Measurements from ENCODE around the gene TNRC6B.
"Not testable (repeated sequence)": the region's sequence is repeated elsewhere in the genome, so short reads cannot be mapped to it uniquely, and the experiment has no call there.

TNRC6B gene

GRCh38 chr22:40182231-40182835 is 4.6 kb downstream of the TNRC6B start:
- no peak for DNase-seq

GRCh38 chr22:40183029-40183581 is 5.4 kb downstream of the TNRC6B start:
- no peak for DNase-seq

DNA sequence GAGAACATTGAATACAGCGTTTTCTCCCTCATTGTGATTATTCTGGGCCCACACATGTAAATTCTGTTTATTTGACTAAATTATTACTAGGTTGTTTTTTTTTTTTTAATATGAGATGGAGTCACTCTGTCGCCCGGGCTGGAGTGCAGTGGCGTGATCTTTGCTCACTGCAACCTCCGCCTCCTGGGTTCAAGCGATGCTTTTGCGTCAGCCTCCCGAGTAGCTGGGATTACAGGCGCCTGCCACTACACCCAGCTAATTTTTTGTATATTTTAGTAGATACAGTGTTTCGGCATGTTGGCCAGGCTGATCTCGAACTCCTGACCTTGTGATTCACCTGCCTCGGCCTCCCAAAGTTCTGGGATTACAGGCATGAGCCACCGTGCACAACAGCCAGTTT is 5.9 kb downstream of the TNRC6B start:
- not testable (repeated sequence) for DNase-seq

DNA sequence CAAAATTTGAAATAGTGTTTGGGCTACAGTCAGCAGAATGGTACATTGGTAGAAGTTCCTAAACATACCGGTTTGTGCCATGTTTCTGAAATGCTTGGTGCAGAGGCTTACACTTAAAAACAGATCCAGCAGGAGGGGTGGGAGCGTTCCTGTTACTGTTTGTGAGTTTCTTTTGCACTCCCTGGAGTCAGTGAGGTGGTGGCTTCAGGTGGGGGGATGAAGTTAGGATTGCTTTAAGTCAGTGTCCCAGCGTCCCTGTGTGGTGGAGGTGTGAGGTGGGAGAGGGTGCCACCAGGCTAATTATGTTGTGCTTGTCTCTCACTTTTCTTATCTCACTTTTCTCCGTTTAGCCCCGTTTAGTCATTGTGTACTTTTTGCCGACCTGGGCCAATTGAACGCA is 9.7 kb downstream of the TNRC6B start:
- no peak for DNase-seq

GRCh38 chr22:40189997-40190396 is 12.3 kb downstream of the TNRC6B start:
- DNase-seq: no peak

DNA sequence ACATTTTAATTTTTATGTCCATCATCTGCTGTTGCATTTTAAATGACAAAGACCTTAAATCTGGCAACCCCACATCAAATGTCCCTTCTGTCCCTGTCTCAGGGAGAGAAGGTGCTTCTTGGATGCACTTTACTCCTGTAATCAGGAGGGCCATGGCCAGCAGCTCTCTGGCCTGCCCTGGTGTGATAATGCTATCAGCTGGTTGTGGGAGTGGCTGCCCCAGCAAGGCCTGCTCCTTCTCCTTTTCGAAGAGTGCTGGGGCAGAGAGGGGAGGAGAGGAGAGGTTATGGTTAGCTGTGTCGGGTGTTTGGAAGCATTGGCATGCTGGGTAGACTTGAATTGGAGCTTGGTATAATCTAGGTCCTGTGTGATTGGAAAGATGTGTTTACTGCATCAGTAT is 12.8 kb downstream of the TNRC6B start:
- DNase-seq: no peak

DNA sequence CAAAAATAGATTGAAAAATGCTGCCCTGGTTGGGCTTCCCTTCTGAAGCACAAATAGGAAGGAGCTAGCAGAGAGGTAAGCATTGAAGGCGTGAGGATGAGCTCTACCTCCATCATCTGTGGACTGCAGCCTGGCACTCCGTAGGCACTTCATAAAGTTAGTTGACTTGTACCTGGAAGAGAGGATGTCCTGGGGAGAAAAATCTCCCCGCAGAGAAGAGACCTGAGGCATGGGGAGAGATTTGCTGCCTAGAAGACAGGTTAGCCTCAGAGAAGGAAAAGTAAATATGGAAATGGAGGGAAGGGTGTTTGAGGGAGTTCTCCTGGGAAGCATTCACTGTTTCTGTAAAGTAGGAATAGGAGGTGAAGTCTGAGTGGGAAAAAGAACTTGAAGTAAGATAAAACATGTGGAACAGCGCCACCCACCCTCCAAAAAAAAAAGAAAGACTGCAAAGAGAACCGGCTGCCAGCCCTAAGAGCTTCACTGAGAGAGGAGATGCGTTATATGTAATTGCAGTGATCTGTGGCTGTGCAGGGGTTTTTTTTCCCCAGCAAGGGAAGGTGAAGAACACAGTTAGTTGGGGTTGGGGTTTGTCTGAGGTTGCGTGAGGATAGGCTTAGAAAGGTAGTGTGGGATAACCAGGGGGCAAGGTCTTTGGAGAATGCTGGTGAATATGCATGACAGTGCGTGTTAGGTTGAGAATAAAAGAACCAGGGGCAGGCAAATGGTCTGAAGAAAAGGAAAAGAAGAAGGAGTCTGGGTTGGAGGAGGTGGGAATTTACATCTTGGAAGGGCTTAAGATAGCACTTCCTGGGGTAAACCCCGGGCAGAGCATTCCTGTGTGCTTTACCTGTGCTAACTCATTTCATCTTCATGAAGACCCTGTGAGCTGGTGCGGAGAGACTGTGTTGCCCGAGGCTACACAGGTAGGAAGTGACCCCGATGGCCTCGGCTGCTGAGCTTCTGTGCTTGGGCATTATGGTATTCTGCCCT is 16.0 kb downstream of the TNRC6B start:
- no peak for DNase-seq

- no peak for DNase-seq
Measured at GRCh38 chr22:40194656-40195055, 16.9 kb downstream of the TNRC6B start.

DNA sequence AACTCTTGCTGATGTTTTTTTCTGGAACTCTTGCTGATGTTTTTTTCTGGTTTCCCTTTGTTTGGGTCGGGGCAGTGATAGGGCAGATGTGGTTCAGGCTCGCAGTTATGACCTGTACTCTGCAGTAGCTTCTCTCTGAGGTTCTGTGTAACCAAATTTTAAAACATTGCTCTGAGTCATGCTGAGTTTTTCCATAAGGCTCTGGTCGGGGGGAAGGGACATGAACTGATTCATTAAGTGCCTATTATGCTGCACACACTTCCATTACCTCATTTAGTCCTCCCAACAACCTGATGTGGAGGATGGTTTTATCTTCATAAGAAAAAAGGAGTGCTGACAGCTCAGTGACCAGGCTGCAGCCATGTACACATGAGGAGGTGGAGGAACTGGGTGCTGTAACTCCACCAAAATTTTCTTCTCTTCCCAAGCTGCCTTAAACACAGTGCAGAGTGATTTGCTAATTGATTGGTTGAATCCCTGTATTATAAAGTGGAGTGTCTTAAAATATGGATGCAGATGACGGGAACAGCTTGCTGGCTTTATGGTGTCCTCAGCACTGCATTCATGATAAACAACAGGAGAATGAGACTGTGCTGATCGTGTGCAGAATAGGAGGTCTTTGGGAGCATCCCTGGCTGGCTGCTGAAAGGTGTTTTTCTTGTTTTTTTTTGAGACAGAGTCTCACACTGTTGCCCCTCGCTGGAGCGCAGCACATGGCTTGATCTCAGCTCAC is 19.1 kb downstream of the TNRC6B start:
- DNase-seq: no peak

GRCh38 chr22:40197421-40197820 is 19.7 kb downstream of the TNRC6B start:
- not testable (repeated sequence) for DNase-seq

DNA sequence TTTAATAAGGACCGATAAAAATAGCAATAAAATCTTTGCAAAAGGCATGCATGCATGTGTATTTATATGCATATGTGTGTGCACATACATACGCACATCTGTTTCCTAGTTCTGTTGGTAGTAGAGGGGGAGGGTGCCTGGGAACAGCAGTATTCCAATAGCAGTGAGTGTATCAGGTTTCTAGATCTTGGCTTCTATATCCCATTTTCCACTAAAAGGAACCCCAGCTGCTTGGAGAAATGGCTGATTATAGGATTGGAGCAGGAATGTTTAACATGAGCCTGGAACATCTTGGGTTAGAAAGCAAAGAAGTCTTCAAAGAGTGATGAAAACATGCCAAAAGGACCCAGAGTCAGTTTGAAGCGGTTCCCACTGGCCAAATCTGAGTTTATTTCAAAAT is 21.0 kb downstream of the TNRC6B start:
- DNase-seq: no peak

DNA sequence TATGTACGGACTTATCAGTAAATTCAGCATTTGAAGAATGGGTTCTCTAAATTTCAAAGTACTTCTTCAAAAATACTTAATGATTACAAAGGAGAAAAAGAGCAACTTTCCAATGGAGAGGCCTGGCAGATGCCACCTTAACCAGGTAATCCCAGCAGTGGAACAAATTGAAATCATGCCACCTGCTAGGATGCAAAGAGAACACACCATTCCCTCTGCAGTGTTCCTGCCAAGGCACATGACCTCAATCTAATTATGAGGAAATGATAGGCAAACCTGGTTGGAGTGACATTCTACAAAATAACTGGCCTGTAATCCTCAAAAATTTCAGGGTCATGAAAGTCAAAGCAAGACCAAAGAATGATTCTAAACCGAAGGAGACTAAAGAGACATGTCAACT is 21.5 kb downstream of the TNRC6B start:
- no peak for DNase-seq

GRCh38 chr22:40199852-40200251 is 22.1 kb downstream of the TNRC6B start:
- DNase-seq: no peak

DNA sequence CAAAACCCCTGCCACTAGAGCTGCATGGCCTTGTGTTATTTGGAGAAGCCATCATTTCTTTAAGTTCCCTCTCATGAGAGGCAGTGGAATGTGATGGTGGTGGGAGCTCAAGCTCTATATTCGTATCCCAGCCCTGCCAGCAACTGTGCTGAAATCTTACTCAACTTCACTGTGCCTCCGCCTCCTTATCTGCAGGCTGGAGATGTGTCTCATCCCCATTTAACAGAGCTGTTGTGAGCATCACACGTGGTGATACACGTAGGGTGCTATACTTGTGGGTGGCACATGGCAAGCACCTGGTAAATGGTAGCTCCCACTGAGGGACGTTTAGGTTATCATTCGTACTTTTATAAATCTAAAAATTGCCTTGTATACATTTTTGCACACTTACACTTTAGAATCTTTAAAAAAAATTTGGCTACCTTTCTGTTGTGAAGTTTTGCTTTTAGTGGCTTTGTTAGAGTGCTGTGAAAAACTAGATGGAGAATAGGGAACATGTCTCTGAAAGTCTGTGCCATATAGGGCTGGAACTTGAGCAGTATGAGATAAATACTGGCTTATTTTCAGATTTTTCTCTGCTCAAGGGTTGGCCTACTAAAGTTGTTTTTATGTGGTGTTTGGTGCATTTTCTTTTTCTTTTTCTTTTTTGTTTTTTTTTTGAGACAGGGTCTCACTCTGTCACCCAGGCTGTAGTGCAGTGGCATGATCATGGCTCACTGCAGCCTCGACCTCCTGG is 23.2 kb downstream of the TNRC6B start:
- DNase-seq: no peak

DNA sequence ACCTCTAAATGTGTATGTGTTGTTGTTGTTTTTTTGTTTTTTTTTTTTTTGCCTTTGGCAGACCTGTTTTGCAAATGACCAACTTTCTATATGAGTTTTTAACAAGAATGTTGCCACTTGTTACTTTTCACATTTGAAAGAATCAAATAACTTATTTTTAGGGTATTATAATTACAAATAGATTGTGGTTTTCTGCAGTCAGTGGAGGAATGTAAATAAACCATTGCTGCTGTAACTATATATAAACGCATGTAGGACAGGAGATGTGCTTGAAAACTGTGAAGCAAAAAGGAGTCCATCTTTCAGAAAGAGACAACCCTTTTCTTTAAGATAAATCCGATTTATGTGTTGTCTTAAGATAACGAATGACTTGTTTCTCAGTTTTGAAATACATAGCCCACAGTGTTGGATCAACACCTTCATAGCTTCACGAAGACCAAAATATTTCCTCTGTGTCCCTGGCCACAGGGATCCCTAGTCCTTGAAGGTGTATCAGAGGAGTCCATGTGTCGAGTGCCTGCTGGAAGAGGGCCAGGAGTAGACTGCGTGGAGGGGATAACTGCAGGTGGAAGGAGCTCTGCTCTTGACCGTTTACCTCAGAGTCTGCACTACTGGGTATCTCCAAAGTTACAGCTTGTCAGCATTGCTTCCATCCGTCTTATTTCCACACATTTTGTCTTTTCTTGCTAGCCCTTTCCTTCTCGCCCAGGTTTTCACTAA is 24.7 kb downstream of the TNRC6B start:
- peak; percentile 35 for DNase-seq

GRCh38 chr22:40203572-40203971 is 25.8 kb downstream of the TNRC6B start:
- DNase-seq: peak; percentile 47

DNA sequence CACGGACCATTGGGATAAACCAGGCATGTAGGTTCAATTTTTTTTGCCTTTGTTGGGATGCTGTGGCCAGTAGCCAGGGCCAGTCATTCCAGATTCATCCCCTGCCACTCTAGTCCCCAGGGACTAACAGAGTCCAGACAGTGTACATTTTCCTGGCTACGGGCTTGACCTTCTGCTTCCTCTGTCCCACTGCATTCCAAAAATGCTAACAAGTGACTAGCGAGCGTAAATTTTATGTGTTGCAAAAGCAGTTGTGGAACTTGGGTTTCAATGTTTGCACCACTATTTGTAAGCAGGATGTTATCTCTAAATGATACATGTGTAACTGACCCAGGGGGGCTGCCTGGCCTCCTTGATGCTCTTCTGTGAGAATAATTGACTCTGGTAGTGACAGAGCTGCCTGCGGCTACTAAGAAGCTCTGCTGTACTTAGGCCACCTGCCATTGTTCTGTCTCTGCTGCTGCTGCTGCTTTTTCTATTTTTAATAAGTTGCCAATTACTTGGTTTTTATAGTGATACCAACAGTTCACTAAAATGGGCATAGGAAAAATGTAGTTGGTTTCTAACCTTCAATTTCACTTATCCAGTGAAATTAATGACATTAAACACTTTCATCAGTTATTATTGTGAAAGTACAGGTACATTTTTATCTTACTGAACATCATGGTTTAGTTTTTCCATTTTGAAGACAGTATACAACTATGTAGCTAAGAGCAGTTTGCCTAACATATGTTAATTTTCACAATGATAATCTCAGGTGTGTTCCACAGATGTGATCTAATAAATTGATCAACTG is 26.8 kb downstream of the TNRC6B start:
- no peak for DNase-seq

- no peak for DNase-seq
Measured at GRCh38 chr22:40206561-40206960, 28.8 kb downstream of the TNRC6B start.

GRCh38 chr22:40210818-40211217 is 33.1 kb downstream of the TNRC6B start:
- no peak for DNase-seq

- no peak for DNase-seq
Measured at GRCh38 chr22:40211476-40212054, 33.8 kb downstream of the TNRC6B start.

DNA sequence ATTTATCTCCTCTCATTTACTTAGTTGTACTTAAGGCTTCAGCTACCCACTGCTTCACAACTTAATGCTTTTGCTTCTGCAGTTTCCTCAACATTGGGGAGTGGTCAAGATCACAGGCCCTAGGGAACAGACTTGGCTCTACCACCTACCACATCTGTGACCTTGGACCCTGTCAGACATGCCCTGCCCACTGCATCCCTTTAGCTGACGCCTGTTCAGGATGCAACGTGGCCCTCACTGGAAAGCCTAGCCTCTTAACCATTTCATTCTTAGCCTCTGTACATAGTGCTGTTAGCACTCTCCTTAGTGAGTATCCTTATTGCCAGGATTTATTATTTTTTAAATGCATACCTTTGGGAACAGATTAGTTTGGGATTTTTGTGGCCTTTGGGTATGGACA is 34.4 kb downstream of the TNRC6B start:
- DNase-seq: no peak
